ENCODE results near the gene TOM1L1.

TOM1L1 gene

DNA sequence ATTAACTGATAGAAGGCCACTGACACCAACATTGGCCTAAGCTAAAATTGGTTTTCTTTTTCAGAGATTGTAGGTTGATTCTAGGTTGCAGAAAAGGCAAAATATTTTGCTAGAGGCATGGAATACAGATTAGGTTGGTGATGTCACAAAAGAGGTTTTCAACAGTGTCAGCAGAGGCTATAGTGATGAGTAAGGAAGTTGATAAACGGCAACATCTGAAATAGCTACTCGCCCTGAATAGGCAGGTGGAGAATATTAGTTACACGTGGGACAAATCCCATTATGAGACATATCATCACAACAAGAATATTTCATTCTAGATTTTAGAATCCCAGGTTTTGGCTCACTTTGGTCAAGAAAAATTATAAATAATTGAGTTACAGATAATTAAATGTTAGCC, 1.5 kb upstream of the TOM1L1 start:
- no peak for DNase-seq

DNA sequence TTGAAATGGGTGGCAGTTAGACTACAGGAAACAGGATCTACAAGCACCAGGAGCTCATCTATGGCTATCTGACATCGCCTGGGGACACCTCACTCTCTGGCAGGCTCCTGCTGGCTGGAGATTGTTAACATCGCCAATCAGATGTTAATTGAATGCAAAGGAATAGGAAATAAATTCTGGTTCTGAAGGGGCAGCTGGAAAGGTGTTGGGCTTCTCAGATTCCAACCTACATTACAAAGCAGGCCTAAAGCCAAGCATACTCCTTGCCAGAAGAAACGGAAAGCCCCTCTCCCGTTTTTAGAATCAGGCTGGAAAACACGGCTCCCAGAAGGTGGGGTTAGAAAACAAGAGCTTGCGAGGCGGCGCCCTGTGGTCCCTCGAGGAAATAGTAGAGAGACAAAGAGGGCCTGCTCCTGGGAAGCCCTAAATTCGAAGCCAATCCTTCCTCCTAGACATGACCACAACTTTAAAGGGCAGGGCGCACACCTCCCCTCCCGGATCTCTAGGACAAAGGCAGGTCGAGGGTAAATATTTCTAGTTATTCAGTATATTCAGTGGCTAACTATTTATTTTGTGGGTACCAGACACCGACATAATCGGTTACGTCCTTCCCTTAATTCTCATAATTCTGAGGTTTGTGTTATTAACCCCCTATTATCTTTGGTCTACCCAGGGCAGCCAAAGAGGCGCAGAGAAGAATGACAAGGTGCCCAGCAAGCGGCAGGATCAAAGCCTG, 763 bp upstream of the TOM1L1 start:
- DNase-seq: peak; percentile 25

DNA sequence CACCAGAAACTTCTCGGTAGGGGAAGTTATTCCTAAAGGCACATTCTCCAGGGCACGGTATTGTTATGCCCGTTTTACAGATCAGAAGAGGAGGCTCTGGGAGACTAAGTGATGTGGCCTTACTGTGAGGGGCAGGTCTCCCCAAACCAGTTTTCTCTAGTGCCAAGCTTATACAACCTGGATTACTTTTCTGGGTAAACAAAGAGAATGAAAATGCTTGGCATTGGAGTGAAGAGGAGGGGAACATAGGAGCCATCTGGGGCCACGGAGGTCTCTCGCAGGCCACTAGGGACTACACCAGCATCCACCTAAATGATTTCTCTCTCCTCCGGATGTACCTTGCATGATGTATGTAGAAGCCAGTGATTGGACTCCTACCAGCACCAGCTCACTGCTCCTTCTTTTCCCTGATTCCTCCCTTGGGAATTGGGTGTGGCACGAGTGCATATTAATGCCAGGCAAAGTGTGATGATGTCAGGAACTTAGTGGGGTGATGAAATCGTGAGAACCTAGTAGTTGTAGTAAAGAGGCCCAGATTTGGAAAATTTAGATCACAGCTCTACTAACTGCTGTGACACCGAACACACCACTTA, 674 bp downstream of the TOM1L1 start:
- DNase-seq: peak; percentile 55

DNA sequence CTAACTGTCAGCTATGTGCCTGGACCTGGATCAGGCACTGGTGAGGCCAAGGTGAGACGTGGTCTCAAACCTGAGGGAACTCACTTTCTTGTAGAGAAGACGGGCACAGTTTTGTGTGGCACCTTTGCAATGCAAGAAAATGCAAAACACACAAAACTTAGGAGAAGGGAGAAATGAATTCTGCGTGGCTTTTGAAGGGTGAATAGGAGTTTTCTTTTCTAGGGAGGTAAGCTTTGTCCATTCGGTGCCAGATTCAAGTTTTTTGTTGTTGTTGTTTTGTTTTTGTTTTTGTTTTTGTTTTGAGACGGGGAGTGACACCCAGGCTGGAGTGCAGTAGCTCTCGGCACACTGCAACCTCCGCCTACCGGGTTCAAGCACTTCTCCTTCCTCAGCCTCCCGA, 1.4 kb downstream of the TOM1L1 start:
- no peak for DNase-seq

DNA sequence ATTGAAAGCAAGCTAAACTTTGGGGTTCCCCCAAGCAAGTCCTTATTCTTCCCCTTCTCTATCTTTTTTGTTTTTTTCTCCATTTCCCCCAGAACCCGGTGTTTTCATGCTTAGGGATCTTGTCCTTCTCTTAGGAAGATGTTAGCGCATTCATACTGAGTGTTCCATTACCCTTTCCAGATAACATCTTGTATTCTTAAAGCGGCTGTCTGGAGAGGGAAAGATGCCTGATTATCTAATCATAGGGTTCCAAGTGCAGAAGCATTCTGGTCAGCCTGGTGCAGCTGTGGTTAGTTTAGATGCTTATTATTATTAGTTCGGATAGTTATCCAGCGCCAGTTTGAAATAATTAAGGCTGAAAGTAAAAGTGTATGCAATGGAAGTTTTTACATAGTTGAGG, 2.0 kb downstream of the TOM1L1 start:
- DNase-seq: no peak

DNA sequence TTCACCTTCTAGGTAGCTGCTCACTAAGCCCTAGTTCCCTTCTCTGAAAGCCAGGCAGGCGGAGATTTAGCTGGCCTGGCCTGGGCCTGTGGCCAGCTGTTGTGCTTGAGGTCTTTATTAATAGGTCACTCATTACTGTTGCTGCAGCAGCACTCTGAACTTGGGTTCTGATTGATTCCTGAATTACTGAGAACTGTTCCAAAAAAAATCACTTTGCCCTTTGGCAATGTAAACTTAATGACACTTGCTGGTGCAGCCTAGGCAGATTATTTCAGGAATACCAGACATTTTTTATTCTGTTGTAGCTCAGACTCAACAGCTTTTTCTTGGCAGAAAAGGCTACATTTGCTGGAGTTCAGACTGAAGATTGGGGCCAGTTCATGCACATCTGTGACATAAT, 2.7 kb downstream of the TOM1L1 start:
- no peak for DNase-seq

DNA sequence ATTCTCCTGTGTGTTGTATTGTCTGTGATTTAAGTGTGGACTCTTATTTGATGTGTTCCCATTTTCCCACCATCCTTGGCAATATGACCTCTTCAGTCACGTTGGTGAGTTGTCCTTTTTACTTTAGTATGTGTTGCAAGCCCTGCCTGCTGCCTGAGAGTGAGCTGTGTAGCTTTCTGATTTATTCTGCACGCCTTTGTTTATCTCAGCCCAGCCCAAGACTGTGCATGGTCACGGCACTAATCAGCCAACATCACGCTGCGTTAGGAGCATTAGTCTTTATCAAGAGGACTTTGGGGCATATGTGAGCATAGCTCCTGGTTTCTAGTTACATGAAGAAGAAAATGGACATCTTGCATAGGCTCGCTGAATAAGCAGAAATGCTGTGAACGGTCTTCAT, 6.0 kb downstream of the TOM1L1 start:
- DNase-seq: no peak

DNA sequence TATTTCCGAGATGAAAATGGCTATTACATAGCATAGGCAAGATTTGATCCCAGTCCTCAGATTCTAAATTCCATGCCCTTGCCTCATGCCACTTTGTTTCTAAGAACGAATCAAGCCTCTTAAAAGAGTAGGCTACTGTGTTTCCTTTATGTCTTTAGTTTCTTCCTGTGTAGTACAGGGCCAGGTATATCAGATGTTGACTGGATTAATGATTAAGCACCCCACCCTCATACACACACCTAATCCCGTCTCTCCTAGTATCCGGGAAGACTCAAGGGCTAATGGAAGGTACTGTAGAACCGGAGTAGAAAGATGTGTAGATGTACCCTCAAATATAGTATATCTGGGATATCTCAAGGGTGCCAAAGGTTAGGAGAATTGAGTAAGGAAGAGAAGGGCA, 6.7 kb downstream of the TOM1L1 start:
- DNase-seq: no peak

DNA sequence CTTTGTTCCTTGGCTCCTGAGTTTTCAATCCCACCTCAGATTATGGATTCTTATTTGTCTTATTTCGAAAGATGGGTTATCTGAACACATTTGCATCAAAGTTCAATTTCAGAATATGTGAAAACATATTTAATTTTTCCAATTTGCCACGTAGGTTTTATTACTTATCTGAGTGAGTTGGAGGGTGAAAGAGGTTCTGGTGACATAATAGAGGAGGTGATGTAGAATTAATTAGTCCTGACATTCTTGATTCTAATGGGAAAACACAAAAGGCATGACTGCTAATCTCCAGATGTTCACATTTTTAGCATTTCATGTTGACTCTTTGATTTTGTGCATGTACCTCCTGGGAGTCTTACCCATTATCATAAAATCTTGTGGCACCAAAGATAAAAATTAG, 9.1 kb downstream of the TOM1L1 start:
- DNase-seq: no peak

DNA sequence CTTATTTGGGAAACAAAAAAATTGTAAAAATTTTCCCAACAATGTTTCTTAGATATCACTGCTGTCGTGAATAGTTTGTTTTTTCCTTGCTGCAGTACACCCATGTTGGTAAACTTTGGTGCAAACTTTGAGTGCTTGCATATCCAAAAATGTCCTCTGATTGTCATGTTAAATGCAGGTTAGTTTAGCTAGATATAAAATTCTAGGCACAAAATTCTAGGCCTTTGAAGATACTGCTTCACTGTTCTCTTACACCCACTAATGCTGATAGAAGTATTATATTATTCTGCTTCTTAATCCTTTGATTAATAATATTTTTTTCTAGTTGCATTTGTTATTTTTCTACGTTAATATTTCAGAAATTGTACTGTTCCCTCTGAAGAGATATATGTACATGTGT, 16.1 kb downstream of the TOM1L1 start:
- no peak for DNase-seq

DNA sequence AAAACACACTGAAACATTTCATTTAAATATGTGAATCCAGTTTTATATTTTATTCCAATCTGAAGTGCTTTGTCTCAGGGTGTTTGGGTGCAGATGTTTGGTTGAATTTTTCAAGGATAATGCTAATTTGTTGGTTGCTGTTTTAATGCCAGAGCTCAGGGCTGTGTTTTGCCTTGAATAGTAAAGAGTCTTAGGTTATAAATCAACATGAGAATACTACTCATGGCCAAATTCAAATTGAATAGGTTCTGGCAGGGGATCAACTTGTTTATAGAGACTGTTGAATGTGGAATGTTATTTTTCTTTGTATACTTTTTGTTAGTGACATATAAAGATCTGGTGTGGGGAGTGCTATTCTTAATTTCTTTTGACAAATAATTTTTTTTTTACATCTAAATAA, 18.8 kb downstream of the TOM1L1 start:
- no peak for DNase-seq

DNA sequence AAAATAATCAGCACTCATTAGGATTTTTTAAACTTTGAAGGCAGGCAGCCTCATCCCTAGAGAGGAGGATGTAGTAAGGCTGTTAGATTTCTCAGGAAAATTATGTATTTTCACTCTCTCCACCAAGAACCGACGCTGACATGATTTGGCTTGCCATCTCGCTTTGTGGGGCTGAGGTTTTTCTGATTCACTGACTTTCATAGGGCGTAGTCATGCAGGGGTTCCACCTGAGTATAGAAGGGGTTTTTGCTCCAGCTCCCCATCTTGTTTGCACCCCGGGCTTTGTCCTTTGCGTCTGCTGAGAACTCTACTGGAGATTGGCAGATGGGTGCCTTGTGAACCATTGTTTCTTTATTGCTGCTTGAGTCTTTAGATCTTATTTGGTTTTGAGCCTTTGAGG, 20.2 kb downstream of the TOM1L1 start:
- no peak for DNase-seq

DNA sequence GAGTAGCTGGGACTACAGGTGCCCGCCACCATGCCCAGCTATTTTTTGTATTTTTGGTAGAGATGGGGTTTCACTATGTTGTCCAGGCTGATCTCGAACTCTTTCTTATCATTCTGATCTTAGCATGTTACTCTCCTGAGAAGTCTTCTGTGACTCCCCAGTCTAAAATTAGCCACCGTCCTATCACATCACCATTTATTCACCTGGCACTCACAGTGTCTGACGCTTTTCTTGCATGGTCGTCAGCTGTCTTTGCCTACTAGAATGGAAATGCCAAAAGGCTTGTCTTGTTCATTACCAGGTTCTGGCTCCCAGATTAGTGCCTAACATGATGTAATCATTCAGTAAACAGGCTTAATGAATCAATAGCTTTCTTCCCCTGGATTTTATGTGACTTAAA, 23.8 kb downstream of the TOM1L1 start:
- DNase-seq: no peak

DNA sequence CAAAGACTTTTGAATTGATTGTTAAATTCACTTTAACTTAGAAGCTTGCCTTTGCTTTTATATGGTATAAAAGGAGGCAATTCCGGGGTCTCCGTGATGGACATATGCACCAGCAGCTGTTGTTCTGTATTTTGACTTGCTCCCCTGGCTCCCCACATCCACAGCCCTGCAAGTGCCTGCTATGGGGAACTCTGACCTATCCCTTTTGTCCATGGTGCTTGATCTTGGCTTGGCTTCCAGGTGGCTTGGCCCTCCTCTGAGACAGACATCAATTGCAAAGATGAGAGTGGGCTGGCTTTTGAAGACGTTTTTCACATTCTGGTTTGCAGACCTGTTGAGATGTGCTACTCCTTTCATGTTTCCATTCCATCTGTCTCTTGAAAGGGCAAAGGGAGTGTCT, 26.9 kb downstream of the TOM1L1 start:
- DNase-seq: no peak

DNA sequence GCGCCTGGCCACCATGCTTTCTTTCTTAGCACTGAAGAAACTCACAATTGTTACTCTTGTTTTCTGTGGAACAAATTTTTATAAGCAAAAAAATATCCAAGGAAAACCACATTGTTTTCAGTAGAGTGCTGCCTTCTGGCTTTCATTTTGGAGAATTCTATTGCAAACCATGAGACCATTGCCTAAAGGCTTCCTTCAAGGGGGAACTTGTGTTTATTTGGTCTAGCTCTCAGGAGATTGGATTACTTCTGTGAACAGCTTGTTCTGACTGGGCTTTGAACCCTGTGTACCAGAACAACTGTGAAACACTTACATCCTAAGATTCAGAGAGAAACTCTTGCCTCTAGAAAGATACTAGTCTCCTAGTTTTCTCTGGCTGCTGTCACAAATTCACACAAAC, 32.1 kb downstream of the TOM1L1 start:
- no peak for DNase-seq

DNA sequence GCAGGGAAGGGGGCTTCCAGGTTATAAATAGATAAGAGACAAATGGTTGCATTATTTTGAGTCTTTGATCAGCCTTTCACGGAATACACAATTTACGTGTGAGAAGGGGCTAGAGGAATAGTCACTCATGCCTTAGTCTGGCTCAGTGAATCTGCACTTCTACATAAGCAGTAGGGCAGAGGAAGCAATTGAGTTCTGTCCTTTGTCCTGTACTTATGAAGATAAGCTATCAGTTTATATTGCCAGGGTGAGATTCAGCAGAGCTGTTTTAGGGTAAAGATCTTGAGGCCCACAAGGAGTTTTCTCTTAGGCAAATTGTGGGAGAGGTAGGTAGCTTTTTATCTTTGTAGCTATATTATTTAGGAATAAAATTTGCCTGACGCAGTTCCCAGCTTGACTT, 33.3 kb downstream of the TOM1L1 start:
- no peak for DNase-seq

DNA sequence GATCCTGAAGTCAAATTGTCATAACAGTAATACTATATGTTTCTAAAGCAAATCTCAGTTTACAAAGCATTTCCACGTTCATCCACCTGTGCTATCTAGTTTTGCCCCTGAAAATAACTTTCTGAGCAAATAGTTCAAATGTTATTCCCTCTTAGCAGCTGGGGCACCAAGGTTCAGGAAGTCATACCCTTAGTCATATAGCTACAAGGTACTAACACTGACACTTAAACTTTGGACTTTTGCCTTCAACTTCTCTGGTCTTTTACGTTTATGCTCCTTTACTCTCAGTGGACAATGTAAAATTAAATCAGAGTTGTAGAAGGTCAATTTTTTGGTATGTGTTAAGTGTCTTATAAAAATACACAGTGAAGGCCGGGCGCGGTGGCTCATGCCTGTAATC, 34.8 kb downstream of the TOM1L1 start:
- no peak for DNase-seq

DNA sequence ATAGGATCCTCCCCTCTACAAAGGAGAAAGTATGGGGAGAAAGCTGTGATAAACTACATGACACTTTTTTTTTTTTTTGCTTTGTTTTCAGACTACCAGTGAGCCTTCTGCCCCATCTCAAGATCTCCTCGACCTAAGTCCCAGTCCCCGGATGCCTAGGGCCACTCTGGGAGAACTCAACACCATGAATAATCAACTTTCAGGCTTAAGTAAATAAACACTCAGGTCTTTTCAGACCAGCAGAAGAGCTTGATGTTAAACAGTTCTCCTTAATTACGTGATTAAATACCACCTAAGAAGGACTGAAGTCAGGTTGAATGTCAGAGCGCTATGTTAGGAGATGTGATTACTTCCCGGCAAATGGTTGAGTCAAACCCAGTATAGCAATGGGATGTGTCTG, 36.4 kb downstream of the TOM1L1 start:
- no peak for DNase-seq

DNA sequence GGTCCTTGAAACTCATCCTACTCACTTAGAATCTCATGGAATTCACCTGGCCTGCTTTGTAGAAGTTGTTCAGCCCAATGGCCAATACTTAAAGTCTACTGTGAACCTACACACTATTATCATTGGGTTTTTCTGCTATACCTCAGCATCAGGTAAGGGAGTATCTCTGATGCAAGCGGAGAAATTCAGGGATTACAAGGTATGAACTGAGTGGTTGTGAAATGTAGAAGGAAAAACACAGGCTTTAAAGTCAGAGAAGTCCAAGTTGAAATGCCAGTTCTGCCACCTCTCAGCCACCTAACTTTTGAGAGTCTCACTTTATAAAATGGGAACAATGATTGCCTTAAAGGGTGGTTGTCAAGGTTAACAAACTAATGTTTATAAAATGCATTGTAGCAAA, 36.8 kb downstream of the TOM1L1 start:
- DNase-seq: no peak

DNA sequence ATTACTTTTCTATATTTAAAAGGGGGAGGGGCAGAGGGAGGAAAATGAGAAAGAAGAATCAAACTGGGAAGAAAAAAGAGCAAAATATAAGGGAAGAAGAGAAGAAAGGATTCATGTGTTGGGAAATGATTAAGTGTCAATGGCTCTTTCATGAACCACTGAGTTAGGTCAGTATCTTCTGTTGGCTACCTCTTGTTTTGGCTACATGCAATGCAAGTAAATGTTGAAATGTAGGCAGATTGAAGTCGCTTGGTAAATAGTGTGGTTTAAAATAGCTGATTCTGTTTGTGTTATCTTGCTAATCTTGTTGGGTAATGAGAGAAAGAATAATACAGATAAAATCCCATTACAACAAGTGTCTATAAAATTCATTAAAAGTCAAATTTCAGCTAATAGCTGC, 40.6 kb downstream of the TOM1L1 start:
- no peak for DNase-seq

DNA sequence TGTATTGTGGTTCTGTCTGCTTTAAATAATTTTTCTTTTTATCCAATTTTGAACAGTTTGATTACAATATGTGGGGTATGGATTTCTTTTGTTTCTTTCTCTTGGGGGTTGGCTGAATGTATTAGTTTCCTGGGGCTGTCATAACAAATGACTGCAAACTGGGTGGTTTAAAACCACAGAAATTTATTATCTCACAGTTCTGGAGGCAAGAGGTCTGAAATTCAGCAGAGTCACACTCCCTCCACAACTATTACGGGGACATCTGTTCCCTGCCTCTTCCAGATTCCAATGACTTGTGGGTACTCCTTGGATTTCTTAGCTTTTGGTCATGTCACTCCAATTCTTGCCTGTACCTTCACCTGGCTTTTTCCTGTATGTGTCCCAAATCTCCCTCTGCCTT, 44.1 kb downstream of the TOM1L1 start:
- no peak for DNase-seq

DNA sequence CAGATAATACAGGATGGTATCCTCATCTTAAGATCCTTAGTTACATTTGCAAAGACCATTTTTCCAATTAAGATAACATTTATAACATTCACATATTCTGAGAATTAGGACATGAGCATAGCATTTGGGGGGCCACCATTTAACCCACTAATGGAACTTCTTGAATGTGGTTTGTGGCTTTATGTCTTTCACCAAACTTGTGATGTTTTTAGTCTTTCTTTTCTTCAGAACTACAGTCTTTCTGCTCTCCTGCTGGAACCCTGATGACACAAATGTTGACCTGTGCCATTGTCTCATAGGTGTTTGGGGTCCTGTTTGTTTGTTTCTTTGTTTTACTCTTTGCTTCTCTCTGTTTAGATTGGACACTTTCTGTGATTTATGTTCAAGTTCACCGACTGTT, 44.6 kb downstream of the TOM1L1 start:
- no peak for DNase-seq

DNA sequence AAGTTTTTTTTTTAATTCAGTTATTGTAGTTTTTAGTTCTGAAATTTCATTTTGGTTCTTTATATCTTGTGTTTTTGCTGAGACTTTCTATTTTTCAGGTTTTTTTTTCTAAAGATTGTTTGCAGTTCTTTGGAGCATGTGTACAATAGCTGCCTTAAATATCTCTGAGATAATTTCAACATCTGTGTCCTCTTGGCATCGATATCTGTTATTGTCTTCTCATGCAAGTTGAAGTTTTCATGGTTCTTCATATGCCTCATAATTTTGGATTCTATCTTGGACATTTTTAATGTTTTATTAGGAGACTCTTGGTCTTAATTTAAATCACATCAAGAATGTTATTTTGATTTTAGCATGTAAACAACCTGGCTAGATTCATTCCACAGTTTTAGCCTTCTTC, 45.0 kb downstream of the TOM1L1 start:
- DNase-seq: no peak

DNA sequence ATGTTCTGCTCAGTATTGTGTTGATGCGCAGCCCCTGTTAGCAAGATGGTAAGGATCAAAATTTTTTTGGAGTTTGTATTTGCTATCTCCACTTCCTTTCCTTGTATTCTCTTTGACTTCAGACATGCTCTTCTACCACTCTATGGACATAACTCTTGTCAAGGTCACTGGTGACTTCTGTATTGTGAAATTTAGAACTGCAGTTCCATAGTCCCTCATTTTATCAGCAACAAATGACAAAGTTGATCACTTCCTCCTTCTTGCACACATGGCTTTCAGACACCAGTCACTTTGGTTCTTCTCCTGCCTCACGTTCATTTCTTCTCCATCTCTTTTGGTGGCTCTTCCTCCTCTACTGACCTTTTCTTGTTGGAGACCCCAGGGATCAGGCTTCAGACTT, 46.7 kb downstream of the TOM1L1 start:
- DNase-seq: no peak

DNA sequence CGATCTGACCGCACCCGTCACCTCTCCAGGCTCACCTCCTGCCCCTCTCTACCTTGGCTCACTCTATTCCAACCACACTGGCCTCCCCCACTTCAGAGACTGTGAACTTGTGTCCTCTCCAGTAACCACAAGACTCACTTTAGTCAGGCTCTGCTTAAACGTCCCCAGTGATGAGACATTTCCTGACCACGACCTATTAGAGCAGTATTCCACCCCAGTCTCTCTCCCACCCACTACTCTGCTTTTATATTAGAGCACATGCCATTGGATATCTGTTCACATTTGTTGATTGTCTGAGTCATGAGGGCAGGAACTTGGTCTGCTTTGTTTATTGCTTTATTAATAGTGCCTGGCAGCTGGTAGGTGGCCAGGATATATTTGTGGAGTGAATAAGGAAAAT, 47.7 kb downstream of the TOM1L1 start:
- no peak for DNase-seq

Measured in NCI-H1105 (cell line).